Kidney (tissue), 14 donors: ENCODE results near the gene PLIN1. TPM values are rescaled to one million over a fixed set of nuclear protein-coding genes. Genes with fewer than 3 reads are reported as not detected.

Experiments
- DNase-seq, 5 donors: peaks; one replicate each; pipeline ENCODE4 v3.0.0-alpha.2; 2013 to 2020
- FAIRE-seq: peaks from 2 replicates; lab custom pipeline; 2012; peaks lifted over from hg19 to GRCh38; lab: Jason Lieb, UNC
- H3K27ac ChIP-seq, 2 donors: one replicate each; pipeline ENCODE4 v1.7.0; 2013; ENCODE audit warnings: low read depth in 2 of 2, low read length in 2 of 2, inconsistent platforms in 1 of 2
- H3K27me3 ChIP-seq: one replicate; pipeline ENCODE4 v1.7.1; 2013; ENCODE audit warnings: low read length, inconsistent platforms; ENCODE audit not compliant: control insufficient read depth, insufficient read depth
- H3K36me3 ChIP-seq, 3 donors: one replicate each; pipeline versions ENCODE4 v1.7.0 to v1.7.1; 2013; ENCODE audit warnings: low read length in 3 of 3, control low read depth in 1 of 3, inconsistent platforms in 1 of 3; ENCODE audit not compliant: insufficient read depth in 3 of 3, control insufficient read depth in 2 of 3
- H3K4me1 ChIP-seq, 3 donors: one replicate each; pipeline versions ENCODE4 v1.7.0 to v1.7.1; 2013; ENCODE audit warnings: low read length in 3 of 3, inconsistent platforms in 1 of 3, low read depth in 1 of 3; ENCODE audit not compliant: control insufficient read depth in 2 of 3, insufficient read depth in 2 of 3
- H3K4me3 ChIP-seq, 3 donors: one replicate each; pipeline versions ENCODE4 v1.7.0 to v1.8.1; 2013; ENCODE audit warnings: low read length in 3 of 3, control low read depth in 1 of 3, inconsistent platforms in 1 of 3
- H3K9ac ChIP-seq, 3 donors: one replicate each; pipeline versions ENCODE4 v1.7.0 to v1.7.1; 2013; ENCODE audit warnings: low read length in 3 of 3, control low read depth in 1 of 3, inconsistent platforms in 1 of 3
- H3K9me3 ChIP-seq, 3 donors: one replicate each; pipeline versions ENCODE4 v1.7.0 to v1.7.1; 2013; ENCODE audit warnings: low read length in 3 of 3, control low read depth in 1 of 3, inconsistent platforms in 1 of 3; ENCODE audit not compliant: control insufficient read depth in 2 of 3, insufficient read depth in 1 of 3
- intact Hi-C: fragments of 100-400 bp; cut with DNase I; formaldehyde crosslinking; loops from one replicate; pipeline ENCODE4 v1.11.1; 2022
- polyA plus RNA-seq: library from polyadenylated mRNA; stranded (reverse); fragments of 350-450 nt; fragmentation: Illumina TruSeq; extraction: RNeasy Lipid Tissue Mini Kit (QIAGEN cat#74804); gene quantifications from one replicate; pipeline ENCODE4 v1.2.3, GENCODE V29; 2014; ENCODE audit warnings: low read depth, low replicate concordance; ENCODE audit not compliant: insufficient read depth
- total RNA-seq: library from RNA; stranded (reverse); fragmentation: NEBNext Ultra II Directional; extraction: Animal tissue kit (Norgen Biotek cat#: 25700); gene quantifications from one replicate; pipeline ENCODE4 v1.2.1, GENCODE V29; 2021
- TF ChIP-seq, protein P1 (sequence below): IDR thresholded peaks from 3 replicates; pipeline ENCODE4 v1.5.1; 2012; ENCODE audit warnings: mild to moderate bottlenecking, moderate library complexity, borderline replicate concordance; ENCODE audit not compliant: insufficient read depth; ENCODE audit errors: extremely low read depth
- donor health status: control.
- donor health status: control.
- donor health status: control.
- donor health status: control.
- donor health status: control.
- donor health status: DM: yes; HTN: yes; CAD: no.
- donor health status: Normal renal cell carcinoma (clear cell type).

Gene PLIN1
- total and polyA plus RNA-seq, 2 donors from 2014 or later: 0.86 to 2.1 TPM

DNA sequence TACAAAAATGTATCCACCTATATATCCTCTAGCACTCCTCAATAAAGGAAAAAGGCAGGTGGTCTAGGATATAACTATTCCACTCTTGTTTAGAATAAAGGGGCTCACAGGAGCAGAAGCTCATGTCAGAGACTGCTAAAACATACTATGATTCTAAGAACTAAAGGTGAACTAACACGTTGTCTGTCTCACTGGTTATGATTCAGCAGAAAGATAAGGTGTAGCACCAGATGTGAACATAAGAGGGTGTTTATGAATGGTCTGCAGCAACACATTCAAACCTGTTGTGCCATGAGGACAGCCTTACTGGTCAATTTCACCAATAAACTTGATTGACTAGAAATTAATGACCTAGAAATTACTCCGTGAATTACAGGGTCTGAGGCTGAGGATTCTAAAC lies 6.8 kb upstream of the PLIN1 start:
- Histone ChIP-seq H3K4me3 (no peak overlapping the region), H3K9me3 (no peaks in the 10 kb centered on the region), H3K27me3 (no peaks in the 10 kb centered on the region), H3K27ac (no peak overlapping the region), H3K36me3 (peaks cover 0 to 5% (median 3%) of the 10 kb centered on the region in 3 donors), H3K9ac (no peak overlapping the region), H3K4me1 (peaks cover 0 to 3% (median 2%) of the 10 kb centered on the region in 3 donors)
- intact Hi-C loops: no loop called here
- no peak for FAIRE-seq
- no peak for DNase-seq
- TF ChIP-seq, protein P1, sequence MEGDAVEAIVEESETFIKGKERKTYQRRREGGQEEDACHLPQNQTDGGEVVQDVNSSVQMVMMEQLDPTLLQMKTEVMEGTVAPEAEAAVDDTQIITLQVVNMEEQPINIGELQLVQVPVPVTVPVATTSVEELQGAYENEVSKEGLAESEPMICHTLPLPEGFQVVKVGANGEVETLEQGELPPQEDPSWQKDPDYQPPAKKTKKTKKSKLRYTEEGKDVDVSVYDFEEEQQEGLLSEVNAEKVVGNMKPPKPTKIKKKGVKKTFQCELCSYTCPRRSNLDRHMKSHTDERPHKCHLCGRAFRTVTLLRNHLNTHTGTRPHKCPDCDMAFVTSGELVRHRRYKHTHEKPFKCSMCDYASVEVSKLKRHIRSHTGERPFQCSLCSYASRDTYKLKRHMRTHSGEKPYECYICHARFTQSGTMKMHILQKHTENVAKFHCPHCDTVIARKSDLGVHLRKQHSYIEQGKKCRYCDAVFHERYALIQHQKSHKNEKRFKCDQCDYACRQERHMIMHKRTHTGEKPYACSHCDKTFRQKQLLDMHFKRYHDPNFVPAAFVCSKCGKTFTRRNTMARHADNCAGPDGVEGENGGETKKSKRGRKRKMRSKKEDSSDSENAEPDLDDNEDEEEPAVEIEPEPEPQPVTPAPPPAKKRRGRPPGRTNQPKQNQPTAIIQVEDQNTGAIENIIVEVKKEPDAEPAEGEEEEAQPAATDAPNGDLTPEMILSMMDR: no peak

DNA sequence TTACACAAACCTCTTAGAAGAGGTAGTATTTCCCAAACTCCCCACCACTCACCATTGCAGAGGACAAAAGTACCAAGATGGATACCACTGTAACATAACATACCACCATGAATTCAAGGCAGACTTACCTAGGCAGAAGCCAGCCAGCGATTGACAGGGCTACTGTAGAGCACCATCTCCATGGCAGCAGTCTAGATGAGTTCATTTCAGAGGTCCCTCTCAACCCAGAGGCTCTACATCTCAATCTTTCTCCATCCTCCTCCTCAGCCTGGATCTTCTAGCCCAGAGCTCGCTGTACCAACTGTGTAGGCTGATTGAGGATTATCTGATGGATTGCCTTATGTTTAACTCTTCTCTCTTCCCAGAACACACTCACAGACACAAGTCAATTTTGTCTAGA lies 2.0 kb upstream of the PLIN1 start:
- Histone ChIP-seq H3K36me3 (peaks cover 0 to 5% (median 3%) of the 10 kb centered on the region in 3 donors), H3K27ac (peak overlapping the region; percentile 26 to 66), H3K4me1 (peaks cover 0 to 12% (median 6%) of the 10 kb centered on the region in 3 donors), H3K9me3 (no peaks in the 10 kb centered on the region), H3K4me3 (no peak overlapping the region), H3K27me3 (no peaks in the 10 kb centered on the region), H3K9ac (no peak overlapping the region)
- TF ChIP-seq, protein P1: no peak
- DNase-seq (no peak), FAIRE-seq (no peak)
- intact Hi-C loops: no loop called here

DNA sequence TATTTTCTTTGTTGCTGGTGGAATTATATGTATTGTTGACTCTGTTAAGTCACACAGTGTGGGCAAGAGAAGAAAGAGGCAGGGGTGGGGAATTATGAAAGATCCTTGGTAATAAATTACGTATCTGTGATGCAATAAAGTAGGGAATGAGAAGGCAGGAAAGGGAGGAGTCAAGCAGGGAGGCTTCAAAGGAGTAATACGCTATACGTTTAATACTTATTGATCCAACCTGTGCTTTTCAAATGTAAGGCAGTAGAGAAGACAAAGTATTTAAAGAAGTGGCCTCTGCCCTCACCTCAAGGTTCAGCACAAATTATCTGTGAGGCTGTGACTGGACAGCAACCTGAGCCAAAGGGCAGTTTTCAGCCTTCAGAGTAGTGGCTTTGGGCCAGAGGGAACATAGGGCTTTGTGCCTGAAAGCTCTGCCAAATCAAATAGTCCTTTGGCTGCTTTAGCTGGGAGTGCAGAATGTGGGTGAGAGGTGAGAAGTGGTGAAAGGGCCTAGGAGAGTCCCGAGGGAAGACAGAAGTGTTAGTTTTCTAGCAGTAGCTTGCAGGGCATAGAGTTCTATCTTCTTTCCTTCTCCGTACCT lies 1.2 kb upstream of the PLIN1 start:
- intact Hi-C loops: no loop called here
- FAIRE-seq (peak; percentile 55), DNase-seq (peak in 3 of 5 donors; percentile 19 to 74 (median 43))
- no peak overlapping the region for H3K9ac ChIP-seq
- peak overlapping the region; percentile 52 to 76 for H3K27ac ChIP-seq
- no peaks in the 10 kb centered on the region for H3K9me3 ChIP-seq
- TF ChIP-seq, protein P1: no peak
- peaks cover 0 to 5% (median 0%) of the 10 kb centered on the region in 3 donors for H3K36me3 ChIP-seq
- no peaks in the 10 kb centered on the region for H3K27me3 ChIP-seq
- H3K4me3 ChIP-seq: no peak overlapping the region
- H3K4me1 ChIP-seq: peaks cover 0 to 12% (median 6%) of the 10 kb centered on the region in 3 donors
